22Rv1 (cell line): ENCODE measurements around the gene DHPS.
A peak's percentile ranks its signal among the peaks of the same experiment; 100 is the strongest.

Experiments
- H3K27ac ChIP-seq: fragments of 450-650 bp; 2 replicates; pipeline ENCODE4 v1.5.1; 2017
- ZFX ChIP-seq: fragments of 450-650 bp; IDR thresholded peaks from 2 replicates; pipeline ENCODE4 v1.6.1; 2017; ENCODE audit warnings: antibody characterized with exemption, borderline replicate concordance
- TF ChIP-seq, protein P1 (sequence below): fragments of 450-650 bp; IDR thresholded peaks from 2 replicates; pipeline ENCODE4 v1.5.1; 2017; ENCODE audit warnings: mild to moderate bottlenecking

The DHPS gene

DNA sequence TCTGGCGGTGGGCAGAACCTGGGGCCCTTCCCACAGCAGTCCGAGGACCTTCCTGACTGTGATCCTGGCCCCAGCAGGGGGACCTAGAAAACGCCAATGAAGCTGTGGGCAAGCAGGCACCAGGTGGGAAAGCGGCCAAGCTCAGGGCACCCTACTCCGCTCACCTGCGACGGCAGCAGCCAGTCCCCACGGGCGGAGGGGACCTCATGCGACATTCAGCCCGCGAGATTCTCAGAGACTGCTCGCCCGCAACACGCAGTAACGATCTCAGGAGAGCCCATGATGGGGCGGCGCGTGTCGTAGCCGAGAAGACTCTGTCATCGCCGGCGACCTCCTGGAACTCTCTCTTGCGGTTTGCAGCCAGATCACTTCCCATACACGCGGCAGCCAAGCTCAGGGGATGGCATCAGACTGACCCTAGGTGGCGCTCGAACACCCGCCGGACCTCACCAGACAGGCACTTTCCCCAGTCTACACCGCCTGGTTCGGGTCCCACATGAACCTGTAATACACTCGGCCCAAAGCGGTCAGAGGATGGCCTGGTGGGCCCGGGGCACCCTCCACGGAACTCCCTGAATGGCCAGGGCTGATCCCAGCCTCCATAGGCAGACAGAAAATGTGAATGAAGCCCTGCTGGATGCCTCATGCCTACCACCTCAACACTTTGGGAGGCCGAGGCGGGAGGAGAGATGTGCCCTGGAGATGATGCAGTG lies 41.6 kb downstream of the DHPS start:
- TF ChIP-seq ZFX: no peak
- TF ChIP-seq, protein P1, sequence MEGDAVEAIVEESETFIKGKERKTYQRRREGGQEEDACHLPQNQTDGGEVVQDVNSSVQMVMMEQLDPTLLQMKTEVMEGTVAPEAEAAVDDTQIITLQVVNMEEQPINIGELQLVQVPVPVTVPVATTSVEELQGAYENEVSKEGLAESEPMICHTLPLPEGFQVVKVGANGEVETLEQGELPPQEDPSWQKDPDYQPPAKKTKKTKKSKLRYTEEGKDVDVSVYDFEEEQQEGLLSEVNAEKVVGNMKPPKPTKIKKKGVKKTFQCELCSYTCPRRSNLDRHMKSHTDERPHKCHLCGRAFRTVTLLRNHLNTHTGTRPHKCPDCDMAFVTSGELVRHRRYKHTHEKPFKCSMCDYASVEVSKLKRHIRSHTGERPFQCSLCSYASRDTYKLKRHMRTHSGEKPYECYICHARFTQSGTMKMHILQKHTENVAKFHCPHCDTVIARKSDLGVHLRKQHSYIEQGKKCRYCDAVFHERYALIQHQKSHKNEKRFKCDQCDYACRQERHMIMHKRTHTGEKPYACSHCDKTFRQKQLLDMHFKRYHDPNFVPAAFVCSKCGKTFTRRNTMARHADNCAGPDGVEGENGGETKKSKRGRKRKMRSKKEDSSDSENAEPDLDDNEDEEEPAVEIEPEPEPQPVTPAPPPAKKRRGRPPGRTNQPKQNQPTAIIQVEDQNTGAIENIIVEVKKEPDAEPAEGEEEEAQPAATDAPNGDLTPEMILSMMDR: peak; percentile 90
- H3K27ac ChIP-seq: no peak overlapping the region

GRCh38 chr19:12638611-12639182 lies 43.0 kb downstream of the DHPS start:
- TF ChIP-seq, protein P1: no peak
- TF ChIP-seq ZFX: no peak

GRCh38 chr19:12636631-12637030 lies 45.0 kb downstream of the DHPS start:
- H3K27ac ChIP-seq: no peak overlapping the region
- TF ChIP-seq, protein P1: no peak
- no peak for TF ChIP-seq ZFX

More at GRCh38 chr19:12638611-12639182, 43.0 kb downstream of the DHPS start:
- H3K27ac ChIP-seq: no peak overlapping the region

GRCh38 chr19:12629215-12629614 lies 52.5 kb downstream of the DHPS start:
- TF ChIP-seq ZFX: no peak
- TF ChIP-seq, protein P1: no peak
- H3K27ac ChIP-seq: no peak overlapping the region

DNA sequence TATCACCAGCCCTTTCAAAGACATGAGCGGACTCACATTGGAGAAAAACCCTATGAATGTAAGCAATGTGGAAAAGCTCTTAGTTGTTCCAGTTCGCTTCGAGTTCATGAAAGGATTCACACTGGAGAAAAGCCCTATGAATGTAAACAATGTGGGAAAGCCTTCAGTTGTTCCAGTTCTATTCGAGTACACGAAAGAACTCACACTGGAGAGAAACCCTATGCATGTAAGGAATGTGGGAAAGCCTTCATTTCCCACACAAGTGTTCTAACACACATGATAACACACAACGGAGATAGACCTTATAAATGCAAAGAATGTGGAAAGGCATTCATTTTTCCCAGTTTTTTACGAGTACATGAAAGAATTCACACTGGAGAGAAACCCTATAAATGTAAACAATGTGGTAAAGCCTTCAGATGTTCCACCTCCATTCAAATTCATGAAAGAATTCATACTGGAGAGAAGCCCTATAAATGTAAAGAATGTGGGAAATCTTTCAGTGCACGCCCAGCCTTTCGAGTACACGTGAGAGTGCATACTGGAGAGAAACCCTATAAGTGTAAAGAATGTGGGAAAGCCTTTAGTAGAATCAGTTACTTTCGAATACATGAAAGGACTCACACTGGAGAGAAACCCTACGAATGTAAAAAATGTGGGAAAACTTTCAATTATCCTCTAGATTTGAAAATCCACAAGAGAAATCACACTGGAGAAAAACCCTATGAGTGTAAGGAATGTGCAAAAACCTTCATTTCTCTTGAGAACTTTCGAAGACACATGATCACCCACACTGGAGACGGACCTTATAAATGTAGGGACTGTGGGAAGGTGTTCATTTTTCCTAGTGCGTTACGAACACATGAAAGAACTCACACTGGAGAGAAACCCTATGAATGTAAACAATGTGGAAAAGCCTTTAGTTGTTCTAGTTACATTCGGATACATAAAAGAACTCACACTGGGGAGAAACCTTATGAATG lies 53.3 kb downstream of the DHPS start:
- no peak overlapping the region for H3K27ac ChIP-seq
- TF ChIP-seq ZFX: no peak
- TF ChIP-seq, protein P1: no peak

DNA sequence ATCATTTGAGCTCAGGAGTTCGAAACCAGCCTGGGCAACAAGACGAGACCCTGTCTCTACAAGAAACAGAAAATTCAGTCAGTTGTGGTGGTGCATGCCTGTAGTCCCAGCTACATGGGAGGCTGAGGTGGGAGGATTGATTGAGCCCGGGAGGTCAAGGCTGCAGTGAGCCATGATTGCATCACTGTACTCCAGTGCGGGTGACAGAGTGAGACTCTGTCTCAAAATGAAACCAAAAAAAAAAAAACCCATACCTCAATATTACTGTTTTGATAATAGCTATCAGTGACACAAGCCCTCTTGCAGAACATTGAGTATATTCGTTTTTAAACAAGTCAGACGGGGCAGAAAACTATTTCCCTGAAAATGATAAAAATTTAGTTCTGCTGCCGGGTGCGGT lies 54.7 kb downstream of the DHPS start:
- no peak for TF ChIP-seq ZFX
- TF ChIP-seq, protein P1: no peak

More for the DNA sequence above, 54.7 kb downstream of the DHPS start:
- H3K27ac ChIP-seq: no peak overlapping the region
